ENCODE measurements around the gene CCNYL1.

DNA sequence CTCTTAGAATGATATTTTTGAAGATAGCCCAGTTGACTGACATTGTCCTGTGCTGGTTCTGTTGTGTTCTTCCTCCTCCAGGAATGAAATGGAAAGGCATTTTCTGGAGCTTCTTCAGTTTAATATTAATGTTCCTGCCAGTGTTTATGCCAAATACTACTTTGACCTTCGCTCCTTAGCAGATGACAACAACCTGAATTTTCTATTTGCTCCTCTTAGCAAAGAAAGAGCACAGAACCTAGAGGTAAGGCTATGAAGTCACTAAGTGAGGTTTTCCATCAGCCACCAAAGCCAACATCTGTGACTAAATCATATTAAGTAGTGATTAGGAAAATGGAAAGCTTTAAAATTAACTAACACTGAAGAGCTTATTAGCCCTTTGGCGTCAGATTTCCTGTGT lies 39.4 kb downstream of the CCNYL1 start:
- TF ChIP-seq ZNF274 (IDR thresholded peaks at IDR 0.05; ENCODE audit: low read depth, low read length) (no peak), SUZ12 (IDR thresholded peaks at IDR 0.05; ENCODE audit: extremely low read depth, insufficient read depth, insufficient read length) (no peak)

All from NT2/D1 (cell line).